ENCODE results near the gene ETV3.
A peak's percentile ranks its signal among the peaks of the same experiment; 100 is the strongest.

The ETV3 gene

GRCh38 chr1:157162345-157162744 is 24.1 kb upstream of the ETV3 start:
- TF ChIP-seq, protein P1, sequence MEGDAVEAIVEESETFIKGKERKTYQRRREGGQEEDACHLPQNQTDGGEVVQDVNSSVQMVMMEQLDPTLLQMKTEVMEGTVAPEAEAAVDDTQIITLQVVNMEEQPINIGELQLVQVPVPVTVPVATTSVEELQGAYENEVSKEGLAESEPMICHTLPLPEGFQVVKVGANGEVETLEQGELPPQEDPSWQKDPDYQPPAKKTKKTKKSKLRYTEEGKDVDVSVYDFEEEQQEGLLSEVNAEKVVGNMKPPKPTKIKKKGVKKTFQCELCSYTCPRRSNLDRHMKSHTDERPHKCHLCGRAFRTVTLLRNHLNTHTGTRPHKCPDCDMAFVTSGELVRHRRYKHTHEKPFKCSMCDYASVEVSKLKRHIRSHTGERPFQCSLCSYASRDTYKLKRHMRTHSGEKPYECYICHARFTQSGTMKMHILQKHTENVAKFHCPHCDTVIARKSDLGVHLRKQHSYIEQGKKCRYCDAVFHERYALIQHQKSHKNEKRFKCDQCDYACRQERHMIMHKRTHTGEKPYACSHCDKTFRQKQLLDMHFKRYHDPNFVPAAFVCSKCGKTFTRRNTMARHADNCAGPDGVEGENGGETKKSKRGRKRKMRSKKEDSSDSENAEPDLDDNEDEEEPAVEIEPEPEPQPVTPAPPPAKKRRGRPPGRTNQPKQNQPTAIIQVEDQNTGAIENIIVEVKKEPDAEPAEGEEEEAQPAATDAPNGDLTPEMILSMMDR (IDR thresholded peaks at IDR 0.05; ENCODE audit: extremely low read depth, insufficient read depth, missing control alignments): no peak
- DNase-seq (ENCODE audit: low spot score): no peak
- in situ Hi-C loops (cut with MboI; ENCODE audit: low pct_unique_long_range_greater_than_20kb, low sequenced_read_pairs, unreplicated experiment): loop anchor here (5.0 kb wide), 1 partner anchor 70 kb away; no protein-coding TSS in a partner anchor

GRCh38 chr1:157161901-157162300 is 23.7 kb upstream of the ETV3 start:
- in situ Hi-C loops (cut with MboI; ENCODE audit: low pct_unique_long_range_greater_than_20kb, low sequenced_read_pairs, unreplicated experiment): loop anchor here (5.0 kb wide), 1 partner anchor 70 kb away; no protein-coding TSS in a partner anchor
- DNase-seq (ENCODE audit: low spot score): no peak

DNA sequence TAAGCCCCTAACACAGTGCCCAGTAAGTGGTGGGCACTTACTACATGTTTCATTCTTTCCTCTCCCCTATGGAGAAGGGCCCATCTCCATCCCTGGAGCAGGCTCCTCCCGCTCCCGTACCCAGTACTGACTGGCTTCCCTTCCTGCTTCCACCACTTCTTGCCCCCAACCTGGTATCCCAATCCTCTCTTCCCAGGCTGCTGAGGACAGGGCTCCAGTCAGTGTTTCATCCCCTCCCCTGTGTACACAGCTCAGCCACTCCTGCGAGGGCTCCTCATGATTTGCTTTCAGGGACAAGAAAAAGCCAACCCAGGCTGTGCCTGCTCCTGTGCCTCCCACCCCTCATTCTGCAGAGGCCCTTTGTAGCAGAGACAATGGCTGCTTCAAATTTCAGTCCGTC is 20.8 kb upstream of the ETV3 start:
- TF ChIP-seq, protein P1 (IDR thresholded peaks at IDR 0.05; ENCODE audit: extremely low read depth, insufficient read depth, missing control alignments): no peak
- DNase-seq (ENCODE audit: low spot score): no peak
- in situ Hi-C loops (cut with MboI; ENCODE audit: low pct_unique_long_range_greater_than_20kb, low sequenced_read_pairs, unreplicated experiment): no loop called here

More at GRCh38 chr1:157161901-157162300, 23.7 kb upstream of the ETV3 start:
- TF ChIP-seq, protein P1 (IDR thresholded peaks at IDR 0.05; ENCODE audit: extremely low read depth, insufficient read depth, missing control alignments): no peak

GRCh38 chr1:157157501-157158190 is 19.5 kb upstream of the ETV3 start:
- no peak for DNase-seq (ENCODE audit: low spot score)
- in situ Hi-C loops (cut with MboI; ENCODE audit: low pct_unique_long_range_greater_than_20kb, low sequenced_read_pairs, unreplicated experiment): no loop called here
- TF ChIP-seq, protein P1 (IDR thresholded peaks at IDR 0.05; ENCODE audit: extremely low read depth, insufficient read depth, missing control alignments): no peak

DNA sequence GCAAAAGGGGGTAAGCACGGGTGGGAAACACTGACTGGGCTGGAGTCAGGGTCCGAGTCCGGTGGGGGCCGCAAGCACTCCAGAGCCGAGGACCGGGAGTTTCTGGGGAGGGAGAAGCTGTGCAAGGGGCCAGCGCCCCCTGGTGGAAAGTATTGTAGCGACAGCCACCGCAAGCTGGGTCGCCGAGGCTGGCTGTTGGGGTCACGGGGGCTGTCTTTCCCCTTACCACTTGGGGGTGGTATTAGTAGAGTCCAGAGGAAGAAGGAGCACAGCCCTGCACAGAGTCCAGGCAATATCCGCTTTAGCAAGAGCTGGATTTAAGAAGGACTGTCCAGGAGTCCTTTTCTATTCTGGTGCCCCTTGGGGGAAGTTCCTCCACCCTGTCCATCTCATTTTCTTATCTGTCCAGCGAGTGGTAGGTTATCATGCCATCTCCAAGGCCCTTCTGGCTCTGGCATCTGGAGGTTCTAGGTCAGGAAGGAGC is 17.9 kb upstream of the ETV3 start:
- peak; percentile 63 for DNase-seq (ENCODE audit: low spot score)
- TF ChIP-seq, protein P1 (IDR thresholded peaks at IDR 0.05; ENCODE audit: extremely low read depth, insufficient read depth, missing control alignments): peak; percentile 87
- in situ Hi-C loops (cut with MboI; ENCODE audit: low pct_unique_long_range_greater_than_20kb, low sequenced_read_pairs, unreplicated experiment): no loop called here

- TF ChIP-seq, protein P1 (IDR thresholded peaks at IDR 0.05; ENCODE audit: extremely low read depth, insufficient read depth, missing control alignments): no peak
- in situ Hi-C loops (cut with MboI; ENCODE audit: low pct_unique_long_range_greater_than_20kb, low sequenced_read_pairs, unreplicated experiment): no loop called here
These were observed 17.5 kb upstream of the ETV3 start for GRCh38 chr1:157155658-157156057.

More at GRCh38 chr1:157155658-157156057, 17.5 kb upstream of the ETV3 start:
- DNase-seq (ENCODE audit: low spot score): no peak

Measured in GM13977 (cell line).